Naive thymus-derived CD8-positive, alpha-beta T cell (primary cell): ENCODE measurements around the gene PIK3CA. TPM values are rescaled to one million over a fixed set of nuclear protein-coding genes. Genes with fewer than 3 reads are reported as not detected.
A peak's percentile ranks its signal among the peaks of the same experiment; 100 is the strongest.
"Not testable (repeated sequence)": the region's sequence is repeated elsewhere in the genome, so short reads cannot be mapped to it uniquely, and the experiment has no call there.

Experiments
- ATAC-seq, 2 donors: fragments of 150-1000 bp; cut with Tn5 transposase in 1 of 2; sonication (Bioruptor Pico), chemical (Tn5 transposase) in 1 of 2; 1 replicate in 1 of 2; 2 replicates in 1 of 2; pipeline ENCODE4 v1.10.0; 2021; ENCODE audit warnings: mild to moderate bottlenecking in 2 of 2, moderate library complexity in 2 of 2
- POLR2A ChIA-PET: fragments of 350-600 bp; sonication (Branson Sonifier 250); formaldehyde crosslinking; loops from one replicate; lab custom pipeline; 2021; ENCODE audit warnings: antibody characterized with exemption; lab: Charles Lee
- DNase-seq, 10 donors: peaks; one replicate each; pipeline versions ENCODE4 v3.0.0 to v3.0.0-alpha.2; 2020 to 2022
- H3K27ac Mint-ChIP-seq, 10 donors: one replicate each; pipeline ENCODE4 v1.8.0; 2020 to 2022; ENCODE audit warnings: mild to moderate bottlenecking in 10 of 10, mixed read lengths in 10 of 10, moderate library complexity in 4 of 10, inconsistent platforms in 1 of 10
- H3K27me3 Mint-ChIP-seq, 5 donors: one replicate each; pipeline ENCODE4 v1.8.0; 2021 to 2022; ENCODE audit warnings: mixed read lengths in 5 of 5
- H3K36me3 Mint-ChIP-seq, 3 donors: one replicate each; pipeline ENCODE4 v1.8.0; 2020 to 2022; ENCODE audit warnings: mixed read lengths in 3 of 3, mild to moderate bottlenecking in 2 of 3, inconsistent platforms in 1 of 3
- H3K4me1 Mint-ChIP-seq, 4 donors: one replicate each; pipeline ENCODE4 v1.8.0; 2021 to 2022; ENCODE audit warnings: mixed read lengths in 4 of 4
- H3K4me3 Mint-ChIP-seq, 10 donors: one replicate each; pipeline ENCODE4 v1.8.0; 2020 to 2022; ENCODE audit warnings: mild to moderate bottlenecking in 10 of 10, mixed read lengths in 10 of 10, moderate library complexity in 6 of 10, inconsistent platforms in 1 of 10
- H3K9me3 Mint-ChIP-seq, 9 donors: one replicate each; pipeline ENCODE4 v1.8.0; 2020 to 2022; ENCODE audit warnings: mixed read lengths in 9 of 9, mild to moderate bottlenecking in 3 of 9, inconsistent platforms in 1 of 9, moderate library complexity in 1 of 9
- polyA plus RNA-seq, 3 donors: library from polyadenylated mRNA; unstranded; fragments of 300-500 nt; fragmentation: Illumina TruSeq; gene quantifications; one replicate each; pipeline ENCODE4 v1.2.3, GENCODE V29; 2021
- total RNA-seq, 8 experiments: library from RNA in 2 of 8; stranded (reverse) in 2 of 8; gene quantifications; one replicate each; pipeline ENCODE4 v1.2.3 and lab custom pipeline; 2021 to 2026

Gene PIK3CA
- total and polyA plus RNA-seq, 5 experiments from 2014 or later, result 11.4 to 50.7 (median 20.3) TPM

DNA sequence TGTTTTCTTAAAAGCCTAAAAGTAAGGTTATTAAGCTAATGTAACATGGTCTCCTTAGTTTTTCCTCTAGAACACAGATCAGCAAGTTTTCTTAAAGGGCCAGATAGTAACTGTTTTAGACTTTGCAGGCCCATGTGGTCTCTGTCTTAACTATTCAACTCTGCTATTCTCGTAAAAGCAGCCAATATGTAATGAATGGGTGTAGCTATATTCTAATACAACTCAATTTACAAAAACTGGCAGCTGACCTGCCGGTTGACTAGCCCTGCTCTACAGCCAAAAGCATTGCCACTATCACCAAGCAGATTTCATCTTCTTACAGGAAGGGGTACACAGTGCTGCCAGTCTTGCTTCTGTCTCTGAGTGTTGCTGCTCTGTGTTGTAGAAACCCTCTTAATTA is 75.4 kb downstream of the PIK3CA start:
- Mint-ChIP-seq H3K27me3 (no peaks in the 10 kb centered on the region), H3K4me1 (no peaks in the 10 kb centered on the region), H3K36me3 (peaks cover 4 to 71% (median 10%) of the 10 kb centered on the region in 3 donors), H3K27ac (peak overlapping the region in 4 of 10 donors; percentile 1 to 59 (median 20)), H3K9me3 (no peaks in the 10 kb centered on the region), H3K4me3 (no peak overlapping the region)
- POLR2A ChIA-PET, result no interaction called here
- DNase-seq (no peak), ATAC-seq (no peak)

DNA sequence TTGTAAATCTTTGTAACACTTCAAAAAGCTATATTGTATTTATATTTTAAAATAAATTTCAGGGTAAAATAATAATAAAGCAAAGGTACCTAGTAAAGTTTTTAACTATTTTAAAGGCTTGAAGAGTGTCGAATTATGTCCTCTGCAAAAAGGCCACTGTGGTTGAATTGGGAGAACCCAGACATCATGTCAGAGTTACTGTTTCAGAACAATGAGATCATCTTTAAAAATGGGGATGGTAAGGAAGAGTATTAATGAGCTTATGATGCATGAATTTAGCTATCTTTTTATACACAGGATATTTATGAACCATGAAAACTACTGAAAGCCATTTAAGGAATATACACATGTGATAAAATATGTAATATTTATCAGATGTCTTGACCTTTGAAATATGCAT is 76.4 kb downstream of the PIK3CA start:
- H3K27ac Mint-ChIP-seq, result no peak overlapping the region
- DNase-seq (no peak), ATAC-seq (no peak)
- no peaks in the 10 kb centered on the region for H3K27me3 Mint-ChIP-seq
- POLR2A ChIA-PET, result no interaction called here
- no peak overlapping the region for H3K4me3 Mint-ChIP-seq
- H3K36me3 Mint-ChIP-seq, result peaks cover 4 to 71% (median 10%) of the 10 kb centered on the region in 3 donors
- H3K4me1 Mint-ChIP-seq, result no peaks in the 10 kb centered on the region
- no peaks in the 10 kb centered on the region for H3K9me3 Mint-ChIP-seq

DNA sequence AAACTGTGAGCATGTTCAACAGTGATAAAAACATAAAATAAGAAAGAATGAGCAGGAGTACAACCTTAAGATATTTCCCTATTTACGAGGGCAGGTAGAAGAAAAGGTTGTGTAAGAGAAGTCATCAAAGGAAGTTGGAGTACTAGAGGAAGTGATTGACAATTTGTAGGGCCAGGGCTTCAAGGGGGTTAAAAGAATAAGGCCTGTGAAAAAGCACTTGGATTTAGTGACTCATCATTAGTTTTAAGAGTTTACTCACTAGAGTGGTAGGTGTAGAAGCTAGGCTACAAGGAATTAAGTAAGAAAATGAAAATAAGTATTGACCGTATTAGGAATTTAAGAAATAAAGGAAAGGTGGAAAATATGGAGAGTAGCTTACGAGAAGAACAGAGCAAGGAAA is 79.2 kb downstream of the PIK3CA start:
- DNase-seq (no peak), ATAC-seq (no peak)
- POLR2A ChIA-PET, result interaction anchor here (0.6 kb wide), 1 partner anchor 89 kb away, joined by 4 read pairs; no protein-coding TSS in a partner anchor
- H3K9me3 Mint-ChIP-seq, result no peaks in the 10 kb centered on the region
- H3K4me1 Mint-ChIP-seq, result no peaks in the 10 kb centered on the region
- no peak overlapping the region for H3K4me3 Mint-ChIP-seq
- peaks cover 0 to 75% (median 19%) of the 10 kb centered on the region in 3 donors for H3K36me3 Mint-ChIP-seq
- H3K27me3 Mint-ChIP-seq, result no peaks in the 10 kb centered on the region
- peak overlapping the region in 6 of 10 donors; percentile 1 to 56 (median 6) for H3K27ac Mint-ChIP-seq

DNA sequence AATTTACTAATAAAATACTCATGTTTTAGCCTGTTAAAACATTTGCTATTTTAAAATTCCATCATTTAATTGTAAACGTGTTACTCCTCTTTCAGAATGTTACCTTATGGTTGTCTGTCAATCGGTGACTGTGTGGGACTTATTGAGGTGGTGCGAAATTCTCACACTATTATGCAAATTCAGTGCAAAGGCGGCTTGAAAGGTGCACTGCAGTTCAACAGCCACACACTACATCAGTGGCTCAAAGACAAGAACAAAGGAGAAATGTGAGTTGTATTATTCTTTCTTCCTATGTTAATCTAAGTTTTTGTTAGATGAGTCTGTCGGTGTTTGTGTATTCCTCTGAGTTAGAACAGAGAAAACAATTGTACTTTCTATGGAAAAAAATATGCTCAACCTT is 81.0 kb downstream of the PIK3CA start:
- Mint-ChIP-seq H3K4me3 (no peak overlapping the region), H3K27ac (no peak overlapping the region), H3K27me3 (no peaks in the 10 kb centered on the region), H3K4me1 (no peaks in the 10 kb centered on the region), H3K36me3 (peaks cover 0 to 76% (median 16%) of the 10 kb centered on the region in 3 donors), H3K9me3 (no peaks in the 10 kb centered on the region)
- POLR2A ChIA-PET, result no interaction called here
- ATAC-seq (no peak), DNase-seq (no peak)

DNA sequence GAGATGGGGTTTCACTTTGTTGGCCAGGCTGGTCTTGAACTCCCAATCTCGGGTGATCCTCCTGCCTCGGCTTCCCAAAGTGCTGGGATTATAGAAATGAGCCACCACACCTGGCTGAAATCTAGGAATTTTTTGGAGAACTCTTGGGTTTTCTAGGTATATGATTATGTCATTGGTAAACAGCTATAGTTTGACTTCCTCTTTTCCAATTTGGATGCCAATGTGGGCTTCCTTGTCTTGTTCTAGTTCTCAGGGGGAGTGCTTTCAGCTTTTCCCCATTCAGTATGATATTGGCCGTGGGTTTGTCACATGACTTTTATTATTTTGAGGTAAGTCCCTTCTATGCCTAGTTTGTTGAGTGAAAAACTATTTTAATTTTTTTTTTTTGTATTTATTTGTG is 84.9 kb downstream of the PIK3CA start:
- no peaks in the 10 kb centered on the region for H3K9me3 Mint-ChIP-seq
- H3K27me3 Mint-ChIP-seq, result no peaks in the 10 kb centered on the region
- ATAC-seq (no peak), DNase-seq (no peak)
- peak overlapping the region in 1 of 10 donors; percentile 31 for H3K27ac Mint-ChIP-seq
- H3K4me3 Mint-ChIP-seq, result no peak overlapping the region
- POLR2A ChIA-PET, result interaction anchor here (2.3 kb wide), 1 partner anchor 84 kb away, joined by 8 read pairs; no protein-coding TSS in a partner anchor
- H3K36me3 Mint-ChIP-seq, result peaks cover 5 to 67% (median 10%) of the 10 kb centered on the region in 3 donors
- peaks cover 0 to 4% (median 2%) of the 10 kb centered on the region in 4 donors for H3K4me1 Mint-ChIP-seq

DNA sequence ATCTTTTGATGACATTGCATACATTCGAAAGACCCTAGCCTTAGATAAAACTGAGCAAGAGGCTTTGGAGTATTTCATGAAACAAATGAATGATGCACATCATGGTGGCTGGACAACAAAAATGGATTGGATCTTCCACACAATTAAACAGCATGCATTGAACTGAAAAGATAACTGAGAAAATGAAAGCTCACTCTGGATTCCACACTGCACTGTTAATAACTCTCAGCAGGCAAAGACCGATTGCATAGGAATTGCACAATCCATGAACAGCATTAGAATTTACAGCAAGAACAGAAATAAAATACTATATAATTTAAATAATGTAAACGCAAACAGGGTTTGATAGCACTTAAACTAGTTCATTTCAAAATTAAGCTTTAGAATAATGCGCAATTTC is 86.0 kb downstream of the PIK3CA start:
- POLR2A ChIA-PET, result interaction anchor here (2.3 kb wide), 1 partner anchor 85 kb away, joined by 8 read pairs; no protein-coding TSS in a partner anchor
- H3K27me3 Mint-ChIP-seq, result no peaks in the 10 kb centered on the region
- ATAC-seq (no peak), DNase-seq (no peak)
- H3K27ac Mint-ChIP-seq, result no peak overlapping the region
- no peak overlapping the region for H3K4me3 Mint-ChIP-seq
- peaks cover 0 to 4% (median 2%) of the 10 kb centered on the region in 4 donors for H3K4me1 Mint-ChIP-seq
- H3K36me3 Mint-ChIP-seq, result peaks cover 5 to 60% (median 10%) of the 10 kb centered on the region in 3 donors
- H3K9me3 Mint-ChIP-seq, result no peaks in the 10 kb centered on the region

DNA sequence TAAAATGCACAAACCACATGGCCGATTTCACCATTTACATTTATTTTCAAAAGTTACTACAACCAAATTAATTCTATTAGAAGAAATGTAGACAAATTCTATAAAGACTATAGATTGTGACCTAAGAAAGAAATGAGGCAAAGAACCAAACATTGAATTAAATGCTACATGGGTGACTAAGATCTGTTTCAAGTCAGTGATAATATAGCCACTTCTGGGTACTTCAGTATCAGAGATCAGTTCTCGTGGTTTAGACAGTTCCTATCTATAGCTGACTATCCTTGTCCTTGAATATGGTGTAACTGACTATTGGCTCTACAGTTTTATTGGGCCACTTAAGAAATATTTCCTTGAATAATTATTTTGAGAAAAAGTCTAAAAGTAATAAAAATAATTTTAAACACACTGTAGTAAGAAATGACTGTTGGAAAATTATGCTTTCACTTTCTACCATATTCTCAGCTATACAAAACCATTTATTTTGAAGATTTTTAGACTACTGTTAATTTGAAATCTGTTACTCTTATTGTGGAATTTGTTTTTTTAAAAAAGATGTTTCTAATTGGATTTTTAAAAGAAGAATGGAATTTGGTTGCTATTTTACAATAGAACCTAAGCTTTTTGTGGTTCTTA is 88.6 kb downstream of the PIK3CA start:
- H3K4me3 Mint-ChIP-seq, result no peak overlapping the region
- H3K27ac Mint-ChIP-seq, result peak overlapping the region in 2 of 10 donors; percentile 16 to 37
- POLR2A ChIA-PET, result no interaction called here

DNA sequence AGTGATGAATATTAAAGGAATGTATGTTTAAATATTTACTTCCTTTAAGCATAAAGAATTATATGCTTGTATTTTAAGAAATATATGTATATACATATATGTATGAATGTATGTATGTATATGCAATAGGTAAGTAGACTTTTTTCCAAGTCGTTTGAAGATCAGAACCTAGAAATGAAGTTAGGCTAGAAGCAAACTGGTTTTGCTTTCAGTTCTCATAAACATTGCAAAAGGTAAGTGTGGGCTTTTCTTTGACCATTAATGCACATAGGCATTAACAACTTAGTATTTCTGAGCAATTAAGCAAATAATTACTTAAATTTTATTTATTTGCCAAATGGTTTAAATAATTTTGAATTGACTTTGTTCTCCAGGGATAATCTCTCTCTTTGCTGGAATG is 92.1 kb downstream of the PIK3CA start:
- H3K9me3 Mint-ChIP-seq, H3K27me3 Mint-ChIP-seq, ATAC-seq, H3K4me1 Mint-ChIP-seq, H3K36me3 Mint-ChIP-seq, DNase-seq, H3K4me3 Mint-ChIP-seq, POLR2A ChIA-PET: not testable (repeated sequence)
- peak overlapping the region in 1 of 10 donors; percentile 8 for H3K27ac Mint-ChIP-seq

More for the DNA sequence above, 88.6 kb downstream of the PIK3CA start:
- Mint-ChIP-seq H3K9me3 (no peaks in the 10 kb centered on the region), H3K27me3 (no peaks in the 10 kb centered on the region), H3K36me3 (peaks cover 0 to 39% (median 5%) of the 10 kb centered on the region in 3 donors), H3K4me1 (peaks cover 0 to 4% (median 2%) of the 10 kb centered on the region in 4 donors)
- DNase-seq, result no peak
- no peak for ATAC-seq

DNA sequence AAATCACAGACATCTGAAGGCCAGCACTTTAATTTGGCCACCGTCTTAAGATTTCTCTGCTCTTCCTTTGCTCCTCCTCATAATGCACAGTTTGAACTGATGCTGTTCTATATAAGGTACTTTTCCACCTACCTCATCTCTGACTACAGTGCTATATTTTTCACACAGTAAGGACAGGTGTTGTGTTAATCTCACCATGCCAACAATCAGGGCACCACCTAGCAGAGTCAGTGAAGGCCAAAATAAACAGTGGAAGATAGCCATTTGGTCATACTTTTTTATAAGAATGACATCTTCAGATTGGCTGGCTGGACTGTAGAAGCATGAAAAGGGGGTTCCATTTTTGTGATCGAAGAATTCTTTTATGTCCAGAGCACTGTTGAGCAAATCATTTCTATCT is 94.7 kb downstream of the PIK3CA start:
- H3K36me3 Mint-ChIP-seq, POLR2A ChIA-PET: not testable (repeated sequence)
- peak overlapping the region in 2 of 10 donors; percentile 49 to 53 for H3K27ac Mint-ChIP-seq

DNA sequence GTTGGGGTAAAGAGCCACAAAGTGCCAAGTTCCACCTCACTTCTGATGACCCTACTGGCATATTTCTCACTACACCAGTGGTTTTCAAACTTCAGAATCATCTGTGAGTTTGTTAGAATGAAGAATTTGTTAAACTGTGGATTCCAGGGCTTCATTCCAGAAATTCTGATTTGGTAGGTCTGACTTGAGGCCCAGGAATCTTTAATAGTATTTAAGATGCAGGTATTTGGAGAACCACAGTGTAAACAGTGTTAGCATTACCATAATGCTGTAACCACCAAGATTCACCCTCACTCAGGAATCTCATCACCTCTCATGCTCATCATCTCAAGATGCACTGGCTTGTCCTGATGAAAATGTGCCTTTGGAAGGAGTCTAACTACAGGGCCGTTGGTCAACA is 96.7 kb downstream of the PIK3CA start:
- Mint-ChIP-seq H3K36me3 (peaks cover 0 to 3% (median 3%) of the 10 kb centered on the region in 3 donors), H3K27me3 (no peaks in the 10 kb centered on the region), H3K4me1 (peaks cover 0 to 1% (median 0%) of the 10 kb centered on the region in 4 donors), H3K4me3 (no peak overlapping the region), H3K9me3 (no peaks in the 10 kb centered on the region), H3K27ac (no peak overlapping the region)
- DNase-seq, result no peak
- ATAC-seq, result no peak
- POLR2A ChIA-PET, result interaction anchor here (0.7 kb wide), 1 partner anchor 44 kb away, joined by 6 read pairs; no protein-coding TSS in a partner anchor

More for the DNA sequence above, 94.7 kb downstream of the PIK3CA start:
- not testable (repeated sequence) for ATAC-seq, H3K27me3 Mint-ChIP-seq, H3K9me3 Mint-ChIP-seq, DNase-seq, H3K4me1 Mint-ChIP-seq, H3K4me3 Mint-ChIP-seq

DNA sequence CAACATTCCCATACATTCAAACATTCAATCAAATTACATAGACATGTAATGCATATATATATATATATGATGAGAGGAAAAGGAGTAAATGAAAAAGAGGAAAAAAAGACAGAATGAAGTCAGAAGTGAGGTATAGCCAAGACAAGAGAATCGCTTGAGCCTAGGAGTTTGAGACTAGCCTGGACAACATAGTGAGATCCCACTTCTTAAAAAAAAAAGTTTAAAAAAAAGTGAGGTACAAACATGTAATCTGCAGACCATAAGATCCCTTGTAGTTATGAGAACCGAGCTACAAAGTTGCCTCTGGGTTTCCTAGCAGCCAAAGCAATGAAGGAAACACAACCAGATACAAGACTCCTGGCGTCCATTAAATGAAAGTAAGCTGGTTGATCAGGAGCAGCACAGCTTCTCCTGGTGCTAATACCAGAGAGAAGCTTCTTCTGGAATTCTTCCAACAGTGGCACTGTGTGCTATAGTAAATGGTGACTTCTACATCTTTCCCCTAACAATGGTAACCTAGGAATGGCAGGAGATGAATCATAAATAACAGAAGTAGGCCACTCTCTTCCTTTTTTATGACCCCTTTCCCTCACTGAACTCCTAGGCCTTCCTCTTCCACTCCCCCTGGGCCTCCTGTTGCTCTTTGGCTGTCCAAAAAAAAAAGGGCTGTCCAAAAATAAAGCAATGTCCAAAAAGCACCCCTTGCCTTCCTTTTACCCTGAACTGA is 99.3 kb downstream of the PIK3CA start:
- Mint-ChIP-seq H3K4me1 (peaks cover 0 to 1% (median 0%) of the 10 kb centered on the region in 4 donors), H3K27ac (no peak overlapping the region), H3K9me3 (peaks cover 0 to 4% (median 0%) of the 10 kb centered on the region in 9 donors), H3K27me3 (no peaks in the 10 kb centered on the region), H3K36me3 (peaks cover 5 to 9% (median 8%) of the 10 kb centered on the region in 3 donors), H3K4me3 (no peak overlapping the region)
- no peak for ATAC-seq
- POLR2A ChIA-PET, result no interaction called here
- DNase-seq, result no peak

DNA sequence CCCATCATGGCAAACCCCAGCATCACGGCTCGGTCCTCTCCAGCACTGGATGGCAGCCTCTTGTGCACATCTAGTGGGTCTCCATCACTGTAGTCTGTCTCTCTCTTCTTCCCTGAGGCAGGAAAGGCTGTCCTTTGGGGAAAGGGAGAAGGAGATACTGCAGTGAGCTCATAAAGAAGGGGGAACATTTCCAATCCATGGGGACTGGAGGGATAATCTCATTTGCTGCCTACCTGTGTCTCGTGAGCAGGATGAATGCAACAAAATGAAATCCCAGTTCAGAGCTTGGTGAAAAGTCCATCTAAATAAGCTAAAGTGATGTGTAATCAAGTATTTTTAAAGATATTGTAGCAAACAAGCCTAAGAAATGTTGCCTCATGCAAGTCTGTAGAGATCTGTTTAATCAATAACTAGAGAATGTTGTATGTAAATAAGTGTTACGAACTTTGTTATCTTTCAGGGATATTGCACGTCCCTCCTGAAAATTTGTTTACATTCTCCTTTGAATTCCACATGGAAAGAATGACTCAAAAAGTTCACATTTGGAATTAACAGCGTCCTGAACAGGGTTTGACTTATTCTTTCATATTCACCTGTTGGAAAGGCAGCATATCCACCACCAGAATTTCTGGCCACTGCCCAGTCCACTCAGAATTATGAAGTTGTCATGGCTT is 102.8 kb downstream of the PIK3CA start, which contains the start of gene KCNMB3:
TSS of gene KCNMB3 (minus strand) at position 312 of the 674 bp plus-strand sequence. CDS start at position 188, 124 bp downstream.
- DNase-seq (no peak), ATAC-seq (no peak)
- H3K4me3 Mint-ChIP-seq, result peak within 1 kb of the TSS in 1 of 10 donors; percentile 14
- peaks cover 0 to 10% (median 6%) of the 10 kb centered on the region in 9 donors for H3K9me3 Mint-ChIP-seq
- POLR2A ChIA-PET, result no interaction called here
- H3K36me3 Mint-ChIP-seq, result peaks cover 5 to 12% (median 9%) of the 10 kb centered on the region in 3 donors
- peaks cover 0 to 4% (median 0%) of the 10 kb centered on the region in 4 donors for H3K4me1 Mint-ChIP-seq
- no peaks in the 10 kb centered on the region for H3K27me3 Mint-ChIP-seq
- no peak within 1 kb of the TSS for H3K27ac Mint-ChIP-seq
